Natural killer cell (primary cell): Measurements from ENCODE around the gene NONO. TPM values are rescaled to one million over a fixed set of nuclear protein-coding genes. Genes with fewer than 3 reads are reported as not detected.
"Not testable (repeated sequence)": the region's sequence is repeated elsewhere in the genome, so short reads cannot be mapped to it uniquely, and the experiment has no call there.

Experiments
- ATAC-seq, 3 donors: fragments of 150-1000 bp in 2 of 3; fragments of 200-7000 bp in 1 of 3; cut with Tn5 transposase; 1 replicate in 1 of 3; 2 replicates in 2 of 3; pipeline ENCODE4 v1.10.0; 2021; ENCODE audit warnings: mild to moderate bottlenecking in 2 of 3, moderate library complexity in 2 of 3
- DNase-seq, 2 donors: peaks; one replicate each; pipeline versions ENCODE4 v3.0.0 to v3.0.0-alpha.2; 2013 to 2021; ENCODE audit warnings: mixed read lengths in 1 of 2
- H3K27ac ChIP-seq: one replicate; pipeline ENCODE4 v1.5.1; 2013; ENCODE audit warnings: mild to moderate bottlenecking, low read length
- H3K27me3 ChIP-seq: one replicate; pipeline ENCODE4 v1.6.1; 2013; ENCODE audit warnings: low read length; ENCODE audit not compliant: control insufficient read depth, insufficient read depth
- H3K36me3 ChIP-seq: one replicate; pipeline ENCODE4 v1.6.1; 2013; ENCODE audit warnings: low read length; ENCODE audit not compliant: control insufficient read depth, insufficient read depth
- H3K4me1 ChIP-seq: one replicate; pipeline ENCODE4 v1.6.1; 2013; ENCODE audit warnings: low read length; ENCODE audit not compliant: control insufficient read depth, insufficient read depth
- H3K4me3 ChIP-seq: one replicate; pipeline ENCODE4 v1.5.1; 2013; ENCODE audit warnings: low read length
- H3K9me3 ChIP-seq: one replicate; pipeline ENCODE4 v1.6.1; 2013; ENCODE audit warnings: low read length; ENCODE audit not compliant: control insufficient read depth, insufficient read depth
- H3K27ac Mint-ChIP-seq, 2 donors: one replicate each; pipeline ENCODE4 v1.8.0; 2022; ENCODE audit warnings: mild to moderate bottlenecking in 2 of 2, mixed read lengths in 2 of 2, moderate library complexity in 1 of 2
- H3K27me3 Mint-ChIP-seq, 2 donors: one replicate each; pipeline ENCODE4 v1.8.0; 2022; ENCODE audit warnings: low read depth in 2 of 2, mixed read lengths in 2 of 2
- H3K36me3 Mint-ChIP-seq: one replicate; pipeline ENCODE4 v1.8.0; 2022; ENCODE audit warnings: mixed read lengths
- H3K4me1 Mint-ChIP-seq, 2 donors: one replicate each; pipeline ENCODE4 v1.8.0; 2022; ENCODE audit warnings: mixed read lengths in 2 of 2
- H3K4me3 Mint-ChIP-seq: one replicate; pipeline ENCODE4 v1.8.0; 2022; ENCODE audit warnings: mild to moderate bottlenecking, moderate library complexity, mixed read lengths
- H3K9me3 Mint-ChIP-seq, 2 donors: one replicate each; pipeline ENCODE4 v1.8.0; 2022; ENCODE audit warnings: mixed read lengths in 2 of 2
- CTCF ChIP-seq: fragments of 200-600 bp; IDR thresholded peaks from one replicate; pipeline ENCODE4 v1.8.0; 2022; ENCODE audit warnings: antibody characterized with exemption
- WGBS: methylation state at CpG from one replicate; pipeline ENCODE4 v1.1.7; 2013; ENCODE audit warnings: missing lambda C conversion rate; ENCODE audit not compliant: insufficient coverage; 5-methylcytosine and 5-hydroxymethylcytosine counted together
- intact Hi-C: fragments of 100-400 bp; cut with micrococcal nuclease; formaldehyde crosslinking; loops from one replicate; pipeline ENCODE4 v1.14.2; 2022
- total RNA-seq, 4 donors: library from RNA; stranded (reverse); fragments of 120-200 nt in 1 of 4; gene quantifications; one replicate each; pipeline versions ENCODE4 v1.2.3 to v1.2.4, GENCODE V29; 2013 to 2022

The NONO gene
- total RNA-seq, 3 donors from 2014 or later (not counting 1 experiment from before 2014, with no cell fraction given) = 370 to 454 (median 439) TPM

GRCh38 chrX:71292669-71293365 is 9.4 kb downstream of the NONO start:
- WGBS = 100% methylated on average over 3 of the region's 7 CpGs
- H3K27me3 ChIP-seq = no peaks in the 10 kb centered on the region
- peaks cover 56% of the 10 kb centered on the region for H3K36me3 ChIP-seq
- H3K9me3 Mint-ChIP-seq = no peaks in the 10 kb centered on the region
- no peak for ATAC-seq
- no peaks in the 10 kb centered on the region for H3K9me3 ChIP-seq
- no peak overlapping the region for H3K4me3 ChIP-seq
- peaks cover 4% of the 10 kb centered on the region for H3K4me1 ChIP-seq
- H3K36me3 Mint-ChIP-seq = peaks cover 6% of the 10 kb centered on the region
- no peak for TF ChIP-seq CTCF
- peaks cover 7 to 13% of the 10 kb centered on the region in 2 donors for H3K4me1 Mint-ChIP-seq
- H3K27ac ChIP-seq = no peak overlapping the region
- H3K4me3 Mint-ChIP-seq = no peak overlapping the region
- no peak for DNase-seq
- no peaks in the 10 kb centered on the region for H3K27me3 Mint-ChIP-seq
- no peak overlapping the region for H3K27ac Mint-ChIP-seq
- intact Hi-C loops = no loop called here

GRCh38 chrX:71296806-71297205 is 13.4 kb downstream of the NONO start:
- Histone ChIP-seq H3K36me3 (peaks cover 63% of the 10 kb centered on the region), H3K27me3 (no peaks in the 10 kb centered on the region), H3K4me1 (no peaks in the 10 kb centered on the region), H3K4me3 (no peak overlapping the region), H3K9me3 (no peaks in the 10 kb centered on the region), H3K27ac (no peak overlapping the region)
- no peaks in the 10 kb centered on the region for H3K27me3 Mint-ChIP-seq
- no peaks in the 10 kb centered on the region for H3K9me3 Mint-ChIP-seq
- H3K4me3 Mint-ChIP-seq = no peak overlapping the region
- H3K27ac Mint-ChIP-seq = no peak overlapping the region
- no peaks in the 10 kb centered on the region for H3K36me3 Mint-ChIP-seq
- intact Hi-C loops = no loop called here
- TF ChIP-seq CTCF = no peak
- 98% methylated on average over 5 of the region's 6 CpGs for WGBS
- ATAC-seq (no peak), DNase-seq (no peak)
- no peaks in the 10 kb centered on the region for H3K4me1 Mint-ChIP-seq

- WGBS = 100% methylated on average over 1 of the region's 3 CpGs
- peaks cover 54% of the 10 kb centered on the region for H3K36me3 ChIP-seq
- Mint-ChIP-seq H3K4me3 (no peak overlapping the region), H3K4me1 (peaks cover 6 to 8% of the 10 kb centered on the region in 2 donors), H3K27me3 (no peaks in the 10 kb centered on the region), H3K36me3 (no peaks in the 10 kb centered on the region), H3K27ac (no peak overlapping the region), H3K9me3 (no peaks in the 10 kb centered on the region)
- ATAC-seq = no peak
- H3K27me3 ChIP-seq = no peaks in the 10 kb centered on the region
- no peak overlapping the region for H3K27ac ChIP-seq
- TF ChIP-seq CTCF = no peak
- H3K9me3 ChIP-seq = no peaks in the 10 kb centered on the region
- H3K4me1 ChIP-seq = no peaks in the 10 kb centered on the region
- intact Hi-C loops = no loop called here
- no peak for DNase-seq
- H3K4me3 ChIP-seq = no peak overlapping the region
Measured at GRCh38 chrX:71298119-71298518, 14.7 kb downstream of the NONO start.

- H3K27ac ChIP-seq, H3K36me3 Mint-ChIP-seq, H3K27me3 Mint-ChIP-seq, DNase-seq, intact Hi-C loops, H3K9me3 Mint-ChIP-seq, H3K4me3 Mint-ChIP-seq, H3K4me1 Mint-ChIP-seq, H3K9me3 ChIP-seq, H3K27me3 ChIP-seq, H3K4me1 ChIP-seq, ATAC-seq, H3K4me3 ChIP-seq: not testable (repeated sequence)
- peak overlapping the region in 1 of 2 donors; percentile 74 for H3K27ac Mint-ChIP-seq
- peaks cover 41% of the 10 kb centered on the region for H3K36me3 ChIP-seq
- WGBS = 96% methylated on average over 7 of the region's 7 CpGs
Measured at GRCh38 chrX:71300064-71300463, 16.6 kb downstream of the NONO start.

GRCh38 chrX:71300495-71300894 is 17.1 kb downstream of the NONO start:
- DNase-seq, intact Hi-C loops, H3K4me3 Mint-ChIP-seq, H3K4me1 ChIP-seq, H3K36me3 Mint-ChIP-seq, H3K4me1 Mint-ChIP-seq, H3K27me3 Mint-ChIP-seq, H3K4me3 ChIP-seq, H3K27me3 ChIP-seq, H3K9me3 ChIP-seq, H3K9me3 Mint-ChIP-seq, H3K27ac ChIP-seq: not testable (repeated sequence)
- peak in 1 of 3 donors; percentile 14 for ATAC-seq
- peak overlapping the region in 1 of 2 donors; percentile 74 for H3K27ac Mint-ChIP-seq
- WGBS = 87% methylated on average over 5 of the region's 7 CpGs
- H3K36me3 ChIP-seq = peaks cover 41% of the 10 kb centered on the region
